OCI-LY1 (cell line): ENCODE results near the gene IL18R1.
A peak's percentile ranks its signal among the peaks of the same experiment; 100 is the strongest.

Experiments used
- H2AFZ ChIP-seq: fragments of 200-600 bp; sonication (generic), shearing (Covaris generic); 2 replicates; pipeline ENCODE4 v1.6.0; 2014; ENCODE audit warnings: antibody characterized with exemption, mild to moderate bottlenecking, low read length
- H3F3A ChIP-seq: fragments of 200-600 bp; sonication (generic), shearing (Covaris generic); 2 replicates; pipeline ENCODE4 v1.6.0; 2014; ENCODE audit warnings: mild to moderate bottlenecking, antibody characterized with exemption, low read length, moderate library complexity; ENCODE audit not compliant: insufficient read depth
- H3K27ac ChIP-seq: fragments of 200-600 bp; sonication (generic); 2 replicates; pipeline ENCODE4 v1.5.1; 2014; ENCODE audit warnings: low read length, mixed run types, mild to moderate bottlenecking, low read depth; ENCODE audit not compliant: poor library complexity, severe bottlenecking
- H3K27me3 ChIP-seq: fragments of 200-600 bp; sonication (generic); 2 replicates; pipeline ENCODE4 v1.6.0; 2014; ENCODE audit warnings: antibody characterized with exemption, mild to moderate bottlenecking, low read length, moderate library complexity; ENCODE audit not compliant: insufficient read depth
- H3K36me3 ChIP-seq: fragments of 200-600 bp; sonication (generic); 2 replicates; pipeline ENCODE4 v1.6.1; 2014; ENCODE audit warnings: mild to moderate bottlenecking, antibody characterized with exemption, low read length, moderate library complexity, mixed read lengths; ENCODE audit not compliant: insufficient read depth
- H3K4me1 ChIP-seq: fragments of 200-600 bp; sonication (generic); 2 replicates; pipeline ENCODE4 v1.5.1; 2014; ENCODE audit warnings: mild to moderate bottlenecking, low read length, moderate library complexity; ENCODE audit not compliant: insufficient read depth, severe bottlenecking
- H3K4me2 ChIP-seq: fragments of 200-600 bp; sonication (generic), shearing (Covaris generic); 2 replicates; pipeline ENCODE4 v1.6.1; 2014; ENCODE audit warnings: low read length
- H3K4me3 ChIP-seq: fragments of 200-600 bp; sonication (generic); 2 replicates; pipeline ENCODE4 v1.5.1; 2014; ENCODE audit warnings: low read length, low read depth, mild to moderate bottlenecking, mixed read lengths; ENCODE audit not compliant: poor library complexity, severe bottlenecking
- H3K79me2 ChIP-seq: fragments of 200-600 bp; shearing (Covaris generic); 2 replicates; pipeline ENCODE4 v1.6.1; 2016; ENCODE audit warnings: mixed run types, low read length, mixed read lengths; ENCODE audit not compliant: insufficient read depth
- H3K9ac ChIP-seq: fragments of 200-600 bp; sonication (generic), shearing (Covaris generic); 2 replicates; pipeline ENCODE4 v1.6.1; 2014; ENCODE audit warnings: mild to moderate bottlenecking, low read length, mixed read lengths
- H3K9me2 ChIP-seq: fragments of 200-600 bp; sonication (generic), shearing (Covaris generic); 2 replicates; pipeline ENCODE4 v1.6.1; 2014; ENCODE audit warnings: low read depth, mild to moderate bottlenecking, low read length, mixed read lengths
- H3K9me3 ChIP-seq: fragments of 200-600 bp; shearing (Covaris generic); 2 replicates; pipeline ENCODE4 v1.6.1; 2014; ENCODE audit warnings: low read length, mixed read lengths
- H4K20me1 ChIP-seq: fragments of 200-600 bp; sonication (generic), shearing (Covaris generic); 2 replicates; pipeline ENCODE4 v1.6.0; 2016; ENCODE audit warnings: mild to moderate bottlenecking, low read length; ENCODE audit not compliant: insufficient read depth
- CTCF ChIP-seq: fragments of 200-600 bp; sonication (generic), shearing (Covaris generic); IDR thresholded peaks from 2 replicates; pipeline ENCODE4 v1.5.1; 2017; ENCODE audit warnings: mild to moderate bottlenecking, antibody characterized with exemption, low read length, moderate library complexity, mixed read lengths
- EZH2 ChIP-seq: fragments of 200-600 bp; sonication (generic), shearing (Covaris generic); IDR thresholded peaks from 2 replicates; pipeline ENCODE4 v1.8.0; 2017; ENCODE audit warnings: borderline replicate concordance, mixed run types, mild to moderate bottlenecking, antibody characterized with exemption, low read length, moderate library complexity, mixed read lengths

The IL18R1 gene

GRCh38 chr2:102355526-102356380, at the start of gene IL18R1:
Gene IL18R1 (plus strand): TSS chr2:102355796. CDS start chr2:102362661, 6,865 bp downstream.
- no peaks in the 10 kb centered on the region for H3K79me2 ChIP-seq
- no peak within 1 kb of the TSS for H3K9ac ChIP-seq
- no peaks in the 10 kb centered on the region for H4K20me1 ChIP-seq
- no peaks in the 10 kb centered on the region for H3K27me3 ChIP-seq
- peak within 1 kb of the TSS; percentile 43 for H3K4me3 ChIP-seq
- peaks cover 5% of the 10 kb centered on the region for H3K4me1 ChIP-seq
- no peaks in the 10 kb centered on the region for H3F3A ChIP-seq
- peak within 1 kb of the TSS; percentile 52; the same call in 1 of the 2 replicates for H3K4me2 ChIP-seq
- TF ChIP-seq CTCF (peak; percentile 66), EZH2 (no peak)
- no peak within 1 kb of the TSS for H2AFZ ChIP-seq
- H3K9me2 ChIP-seq: no peaks in the 10 kb centered on the region
- no peaks in the 10 kb centered on the region for H3K9me3 ChIP-seq
- no peak within 1 kb of the TSS for H3K27ac ChIP-seq
- H3K36me3 ChIP-seq: no peaks in the 10 kb centered on the region

DNA sequence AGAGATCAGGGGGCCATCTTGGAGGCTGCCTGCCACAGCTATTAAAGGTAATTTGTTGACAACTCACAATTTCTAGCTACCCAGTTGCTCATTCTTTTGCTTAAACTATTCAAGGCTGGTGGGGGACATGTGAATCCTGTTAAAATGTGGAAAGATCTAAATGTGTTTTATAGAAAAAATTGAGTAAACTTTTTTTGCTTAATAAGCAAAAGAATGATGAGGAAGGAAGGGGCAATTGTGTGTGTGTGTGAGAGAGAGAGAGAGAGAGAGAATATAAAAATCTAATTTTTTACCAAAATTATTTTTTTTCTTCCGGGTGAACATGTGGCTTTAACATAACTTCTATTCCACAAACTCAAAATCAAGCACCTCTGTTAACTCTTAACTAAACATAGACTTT, 49.5 kb upstream of the IL18R1 start:
- Histone ChIP-seq H3K36me3 (no peaks in the 10 kb centered on the region), H3F3A (no peaks in the 10 kb centered on the region), H3K27me3 (no peaks in the 10 kb centered on the region), H3K4me2 (no peak overlapping the region), H3K9me2 (no peaks in the 10 kb centered on the region), H3K4me3 (no peak overlapping the region), H3K4me1 (no peaks in the 10 kb centered on the region), H3K79me2 (no peaks in the 10 kb centered on the region), H3K9me3 (no peaks in the 10 kb centered on the region), H3K27ac (no peak overlapping the region), H4K20me1 (no peaks in the 10 kb centered on the region), H2AFZ (no peak overlapping the region), H3K9ac (no peak overlapping the region)
- TF ChIP-seq EZH2 (no peak), CTCF (no peak)

DNA sequence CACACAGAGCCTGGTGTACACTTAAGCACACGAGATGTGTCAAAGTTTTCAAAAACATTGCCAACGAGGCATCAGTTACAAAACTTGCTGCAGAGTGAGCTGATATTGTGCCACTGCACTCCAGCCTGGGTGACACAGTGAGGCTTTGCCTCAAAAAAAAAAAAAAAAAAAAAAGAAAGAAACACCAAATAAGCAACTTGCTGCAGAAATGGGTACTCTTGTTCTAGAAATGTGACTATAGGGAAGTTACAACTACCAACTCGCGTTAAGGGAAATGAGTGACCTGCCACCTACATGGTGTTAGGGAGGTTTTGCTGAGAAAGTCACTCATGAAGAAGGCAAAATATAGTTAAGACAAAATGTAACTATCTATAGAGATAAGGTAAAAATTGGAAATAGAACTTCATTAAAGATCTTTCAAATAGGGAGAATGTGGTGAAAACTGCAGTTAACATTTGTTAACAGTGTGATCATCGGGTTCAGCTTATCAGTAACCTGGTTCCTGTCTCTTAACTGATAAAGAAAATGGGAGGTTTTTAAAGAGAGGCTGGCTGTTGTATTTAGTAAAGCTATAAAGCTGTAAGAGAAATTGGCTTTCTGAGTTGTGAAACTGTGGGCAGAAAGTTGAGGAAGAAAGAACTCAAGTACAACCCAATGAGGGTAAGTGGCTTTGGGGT, 44.5 kb upstream of the IL18R1 start, which contains the start of gene IL1RL1:
Gene IL1RL1 (plus strand): TSS at position 600 of the 677 bp plus-strand sequence. CDS start 26,702 bp downstream, outside the sequence.
- Histone ChIP-seq H3K9ac (no peak within 1 kb of the TSS), H3K36me3 (no peaks in the 10 kb centered on the region), H3K9me2 (no peaks in the 10 kb centered on the region), H3K79me2 (no peaks in the 10 kb centered on the region), H3K4me2 (no peak within 1 kb of the TSS), H3K27me3 (no peaks in the 10 kb centered on the region), H3K4me3 (no peak within 1 kb of the TSS), H4K20me1 (no peaks in the 10 kb centered on the region), H3K4me1 (no peaks in the 10 kb centered on the region), H3K27ac (no peak within 1 kb of the TSS), H2AFZ (no peak within 1 kb of the TSS), H3K9me3 (no peaks in the 10 kb centered on the region), H3F3A (no peaks in the 10 kb centered on the region)
- TF ChIP-seq CTCF (no peak), EZH2 (no peak)
